Activated CD4-positive, alpha-beta T cell treated with anti-CD3 and anti-CD28 coated beads for 36 hours (primary cell): ENCODE results near the gene SLX4IP. TPM values are rescaled to one million over a fixed set of nuclear protein-coding genes. Genes with fewer than 3 reads are reported as not detected.
"Not testable (repeated sequence)": the region's sequence is repeated elsewhere in the genome, so short reads cannot be mapped to it uniquely, and the experiment has no call there.

ENCODE experiments used
- ATAC-seq: fragments of 200-7000 bp; cut with Tn5 transposase; one replicate; pipeline ENCODE4 v1.10.0; 2021; ENCODE audit warnings: mild to moderate bottlenecking, moderate library complexity
- CTCF ChIA-PET: fragments of 350-600 bp; sonication (Branson Sonifier 250); formaldehyde crosslinking; loops from one replicate; lab custom pipeline; 2021; ENCODE audit warnings: antibody characterized with exemption; lab: Charles Lee
- POLR2A ChIA-PET: fragments of 350-600 bp; sonication (Branson Sonifier 250); formaldehyde crosslinking; loops from one replicate; lab custom pipeline; 2021; ENCODE audit warnings: antibody characterized with exemption, inconsistent platforms; lab: Charles Lee
- DNase-seq: peaks from one replicate; pipeline ENCODE4 v3.0.0-alpha.2; 2020
- H3K27ac Mint-ChIP-seq: one replicate; pipeline ENCODE4 v1.8.0; 2021; ENCODE audit warnings: mixed read lengths
- H3K27me3 Mint-ChIP-seq: one replicate; pipeline ENCODE4 v1.8.0; 2021; ENCODE audit warnings: mixed read lengths
- H3K36me3 Mint-ChIP-seq: one replicate; pipeline ENCODE4 v1.8.0; 2021; ENCODE audit warnings: low read depth, mixed read lengths
- H3K4me1 Mint-ChIP-seq: one replicate; pipeline ENCODE4 v1.8.0; 2021; ENCODE audit warnings: mixed read lengths
- H3K4me3 Mint-ChIP-seq: one replicate; pipeline ENCODE4 v1.8.0; 2021; ENCODE audit warnings: mild to moderate bottlenecking, moderate library complexity, mixed read lengths
- H3K9me3 Mint-ChIP-seq: one replicate; pipeline ENCODE4 v1.8.0; 2021; ENCODE audit warnings: low read depth, mixed read lengths
- intact Hi-C, 2 experiments: fragments of 100-400 bp; cut with DNase I in 1 of 2; cut with micrococcal nuclease in 1 of 2; formaldehyde crosslinking; loops; one replicate each; pipeline versions ENCODE4 v1.14.2 to v1.15.1; 2022 to 2024; cut with DNase I, micrococcal nuclease
- total RNA-seq, 2 experiments: library from RNA; stranded (reverse); gene quantifications; one replicate each; pipeline ENCODE4 v1.2.3, GENCODE V29; 2021

SLX4IP gene
- total RNA-seq, 2 experiments from 2014 or later = 7.4 to 7.8 TPM

- Mint-ChIP-seq H3K4me1 (peaks cover 6% of the 10 kb centered on the region), H3K27me3 (no peaks in the 10 kb centered on the region), H3K4me3 (no peak overlapping the region), H3K9me3 (no peaks in the 10 kb centered on the region), H3K27ac (no peak overlapping the region), H3K36me3 (peaks cover 5% of the 10 kb centered on the region)
- peak; percentile 55 for ATAC-seq
- ChIA-PET CTCF (interaction anchor here (0.6 kb wide), 1 partner anchor 116 kb away, joined by 3 read pairs; no protein-coding TSS in a partner anchor), POLR2A (no interaction called here)
- intact Hi-C loops = no loop called here
- no peak for DNase-seq
Observed at GRCh38 chr20:10578607-10579006, 143.5 kb downstream of the SLX4IP start.

GRCh38 chr20:10579942-10580341 lies 144.8 kb downstream of the SLX4IP start:
- Mint-ChIP-seq H3K4me1 (peaks cover 6% of the 10 kb centered on the region), H3K36me3 (peaks cover 1% of the 10 kb centered on the region), H3K9me3 (no peaks in the 10 kb centered on the region), H3K27ac (no peak overlapping the region), H3K27me3 (no peaks in the 10 kb centered on the region), H3K4me3 (no peak overlapping the region)
- POLR2A ChIA-PET = no interaction called here
- DNase-seq = no peak
- intact Hi-C loops = no loop called here
- no peak for ATAC-seq
- CTCF ChIA-PET = no interaction called here

- Mint-ChIP-seq H3K4me3 (no peak overlapping the region), H3K27ac (no peak overlapping the region)
- CTCF ChIA-PET = no interaction called here
Observed at GRCh38 chr20:10580700-10581099, 145.6 kb downstream of the SLX4IP start.

GRCh38 chr20:10581823-10582222 lies 146.7 kb downstream of the SLX4IP start:
- POLR2A ChIA-PET = no interaction called here
- DNase-seq (no peak), ATAC-seq (no peak)
- intact Hi-C loops = no loop called here
- Mint-ChIP-seq H3K27me3 (no peaks in the 10 kb centered on the region), H3K36me3 (peaks cover 5% of the 10 kb centered on the region), H3K4me3 (no peak overlapping the region), H3K27ac (no peak overlapping the region), H3K9me3 (no peaks in the 10 kb centered on the region), H3K4me1 (peaks cover 6% of the 10 kb centered on the region)
- CTCF ChIA-PET = interaction anchor here (0.9 to 1.2 kb wide), 3 partner anchors 10 to 60 kb away, joined by 3 read pairs; no protein-coding TSS in a partner anchor

More at GRCh38 chr20:10580700-10581099, 145.6 kb downstream of the SLX4IP start:
- ATAC-seq (no peak), DNase-seq (no peak)
- intact Hi-C loops = no loop called here
- POLR2A ChIA-PET = no interaction called here
- H3K9me3 Mint-ChIP-seq = no peaks in the 10 kb centered on the region
- H3K4me1 Mint-ChIP-seq = peaks cover 6% of the 10 kb centered on the region
- H3K36me3 Mint-ChIP-seq = peaks cover 1% of the 10 kb centered on the region
- H3K27me3 Mint-ChIP-seq = no peaks in the 10 kb centered on the region

- POLR2A ChIA-PET = no interaction called here
- Mint-ChIP-seq H3K9me3 (no peaks in the 10 kb centered on the region), H3K36me3 (peaks cover 5% of the 10 kb centered on the region), H3K27ac (no peak overlapping the region), H3K4me3 (no peak overlapping the region), H3K4me1 (no peaks in the 10 kb centered on the region), H3K27me3 (no peaks in the 10 kb centered on the region)
- DNase-seq (no peak), ATAC-seq (no peak)
- CTCF ChIA-PET = no interaction called here
- intact Hi-C loops = no loop called here
Observed at GRCh38 chr20:10584371-10584770, 149.3 kb downstream of the SLX4IP start.

- CTCF ChIA-PET = no interaction called here
Observed at GRCh38 chr20:10585308-10585707, 150.2 kb downstream of the SLX4IP start.

GRCh38 chr20:10586296-10586695 lies 151.2 kb downstream of the SLX4IP start:
- no peaks in the 10 kb centered on the region for H3K27me3 Mint-ChIP-seq
- H3K9me3 Mint-ChIP-seq = no peaks in the 10 kb centered on the region
- peaks cover 5% of the 10 kb centered on the region for H3K36me3 Mint-ChIP-seq
- ChIA-PET POLR2A (no interaction called here), CTCF (no interaction called here)
- intact Hi-C loops = no loop called here
- H3K4me1 Mint-ChIP-seq = no peaks in the 10 kb centered on the region
- DNase-seq = no peak
- H3K4me3 Mint-ChIP-seq = no peak overlapping the region
- ATAC-seq = no peak
- H3K27ac Mint-ChIP-seq = no peak overlapping the region

More at GRCh38 chr20:10585308-10585707, 150.2 kb downstream of the SLX4IP start:
- Mint-ChIP-seq H3K4me3 (no peak overlapping the region), H3K27me3 (no peaks in the 10 kb centered on the region), H3K36me3 (peaks cover 5% of the 10 kb centered on the region), H3K27ac (no peak overlapping the region), H3K9me3 (no peaks in the 10 kb centered on the region), H3K4me1 (no peaks in the 10 kb centered on the region)
- POLR2A ChIA-PET = interaction anchor here (0.6 kb wide), 1 partner anchor 542 kb away, joined by 3 read pairs; no protein-coding TSS in a partner anchor
- no peak for ATAC-seq
- intact Hi-C loops = no loop called here
- DNase-seq = no peak

GRCh38 chr20:10590446-10590845 lies 155.3 kb downstream of the SLX4IP start:
- H3K4me3 Mint-ChIP-seq, H3K27ac Mint-ChIP-seq, H3K36me3 Mint-ChIP-seq, H3K9me3 Mint-ChIP-seq, ATAC-seq, H3K27me3 Mint-ChIP-seq, POLR2A ChIA-PET, H3K4me1 Mint-ChIP-seq, DNase-seq, intact Hi-C loops: not testable (repeated sequence)
- CTCF ChIA-PET = interaction anchor here (0.5 kb wide), 1 partner anchor 15 kb away, joined by 3 read pairs; no protein-coding TSS in a partner anchor

GRCh38 chr20:10590950-10591671 lies 156.0 kb downstream of the SLX4IP start:
- DNase-seq = no peak
- Mint-ChIP-seq H3K36me3 (peaks cover 1% of the 10 kb centered on the region), H3K4me1 (peaks cover 5% of the 10 kb centered on the region), H3K27me3 (no peaks in the 10 kb centered on the region), H3K9me3 (no peaks in the 10 kb centered on the region), H3K27ac (no peak overlapping the region), H3K4me3 (no peak overlapping the region)
- CTCF ChIA-PET = no interaction called here
- intact Hi-C loops = no loop called here
- POLR2A ChIA-PET = no interaction called here
- ATAC-seq = no peak

GRCh38 chr20:10591946-10592521 lies 156.9 kb downstream of the SLX4IP start:
- DNase-seq (no peak), ATAC-seq (no peak)
- POLR2A ChIA-PET = no interaction called here
- no peak overlapping the region for H3K27ac Mint-ChIP-seq
- H3K4me3 Mint-ChIP-seq = no peak overlapping the region
- H3K9me3 Mint-ChIP-seq = no peaks in the 10 kb centered on the region
- H3K4me1 Mint-ChIP-seq = peaks cover 5% of the 10 kb centered on the region
- no peaks in the 10 kb centered on the region for H3K27me3 Mint-ChIP-seq
- peaks cover 3% of the 10 kb centered on the region for H3K36me3 Mint-ChIP-seq
- intact Hi-C loops = no loop called here
- CTCF ChIA-PET = no interaction called here

GRCh38 chr20:10594296-10594868 lies 159.3 kb downstream of the SLX4IP start:
- CTCF ChIA-PET = no interaction called here
- H3K4me1 Mint-ChIP-seq = peaks cover 17% of the 10 kb centered on the region
- H3K36me3 Mint-ChIP-seq = peaks cover 14% of the 10 kb centered on the region

More at GRCh38 chr20:10594296-10594868, 159.3 kb downstream of the SLX4IP start:
- Mint-ChIP-seq H3K27ac (no peak overlapping the region), H3K27me3 (no peaks in the 10 kb centered on the region), H3K9me3 (no peaks in the 10 kb centered on the region), H3K4me3 (no peak overlapping the region)
- ATAC-seq = no peak
- intact Hi-C loops = no loop called here
- no peak for DNase-seq
- POLR2A ChIA-PET = no interaction called here
